NCI-H2029 treated with DMSO at 0.1 percent for 48 hours (cell line): ENCODE measurements around the gene NMS.
"Not testable (repeated sequence)": the region's sequence is repeated elsewhere in the genome, so short reads cannot be mapped to it uniquely, and the experiment has no call there.

ENCODE experiments used
- DNase-seq: peaks from one replicate; lab custom pipeline; 2025; lab: John Stamatoyannopoulos, UW

NMS gene, protein sequence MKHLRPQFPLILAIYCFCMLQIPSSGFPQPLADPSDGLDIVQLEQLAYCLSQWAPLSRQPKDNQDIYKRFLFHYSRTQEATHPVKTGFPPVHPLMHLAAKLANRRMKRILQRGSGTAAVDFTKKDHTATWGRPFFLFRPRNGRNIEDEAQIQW

DNA sequence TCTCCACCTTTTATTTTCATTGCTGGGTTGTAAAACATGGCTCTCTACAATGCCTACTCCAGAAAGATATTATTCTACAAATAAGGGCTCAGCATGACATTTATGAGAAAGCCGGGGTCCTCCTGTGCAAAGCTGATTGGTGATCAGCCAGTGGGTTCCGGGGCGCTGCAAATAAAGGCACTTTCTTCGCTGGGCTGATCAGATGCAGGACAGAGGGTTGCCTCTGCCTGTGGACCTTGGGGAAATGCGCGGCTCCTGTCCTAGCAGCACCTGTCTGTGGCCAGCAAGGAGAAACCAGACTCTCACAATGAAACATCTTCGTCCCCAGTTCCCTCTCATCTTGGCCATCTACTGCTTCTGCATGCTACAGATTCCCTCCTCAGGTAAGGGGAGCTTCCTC, at the start of gene NMS:
Gene NMS, plus strand, starts transcription at position 301 of the 400 bp plus-strand sequence. Its CDS starts 7 bp downstream, at position 308.
- DNase-seq = no peak

DNA sequence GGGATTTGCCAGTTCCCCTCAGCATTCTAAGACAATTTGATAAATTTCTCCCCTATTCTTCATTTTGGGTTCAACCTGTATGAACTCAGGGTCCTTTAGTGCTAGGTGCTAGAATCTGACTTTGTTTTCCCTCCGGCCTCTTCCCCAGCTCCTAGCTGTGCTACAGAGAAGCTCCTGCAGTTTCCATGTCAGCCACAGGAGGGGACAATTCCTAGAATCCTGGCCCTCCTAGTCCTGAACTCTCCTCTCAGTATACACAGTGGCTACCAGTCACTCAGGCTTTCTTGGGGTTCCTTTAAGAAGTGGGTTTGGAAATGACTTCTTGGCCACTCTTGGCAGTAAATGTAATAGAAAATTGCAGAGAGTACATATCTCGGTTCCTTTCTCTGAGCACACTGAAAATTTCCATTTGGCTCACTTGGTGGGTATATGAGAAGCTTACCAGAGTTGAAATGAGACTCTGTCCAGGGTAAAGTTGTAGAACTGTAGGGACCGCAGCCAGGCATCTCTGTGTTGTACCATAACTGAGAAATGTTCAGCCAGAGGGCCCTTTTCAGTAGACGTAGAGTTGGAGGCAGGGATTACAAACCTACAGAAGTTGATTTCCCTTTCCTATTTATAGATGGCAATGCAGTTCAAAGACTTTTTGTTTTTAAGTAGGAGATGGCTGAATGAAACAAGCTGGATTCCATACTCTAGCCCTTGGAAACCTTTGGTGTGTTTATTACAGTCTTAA, 47.8 kb upstream of the NMS start:
- no peak for DNase-seq

DNA sequence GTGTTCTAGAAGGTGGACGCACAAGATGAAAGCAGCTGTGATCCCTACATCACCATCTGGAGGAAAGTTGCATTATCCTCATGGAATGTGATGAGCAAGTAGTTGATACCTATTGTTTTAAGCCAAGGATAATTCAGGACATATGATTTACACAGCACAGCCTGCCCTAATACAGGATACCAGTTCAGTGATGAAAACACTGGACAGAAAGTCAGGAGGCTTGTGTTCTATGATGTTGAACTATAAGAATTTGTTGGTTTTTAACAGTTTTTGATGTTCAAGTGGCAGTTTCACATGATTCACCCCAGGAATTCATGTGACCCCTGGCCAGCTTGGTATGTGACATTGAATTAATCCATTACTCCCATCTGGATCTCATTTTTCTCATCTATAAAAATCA, 46.7 kb upstream of the NMS start:
- no peak for DNase-seq

DNA sequence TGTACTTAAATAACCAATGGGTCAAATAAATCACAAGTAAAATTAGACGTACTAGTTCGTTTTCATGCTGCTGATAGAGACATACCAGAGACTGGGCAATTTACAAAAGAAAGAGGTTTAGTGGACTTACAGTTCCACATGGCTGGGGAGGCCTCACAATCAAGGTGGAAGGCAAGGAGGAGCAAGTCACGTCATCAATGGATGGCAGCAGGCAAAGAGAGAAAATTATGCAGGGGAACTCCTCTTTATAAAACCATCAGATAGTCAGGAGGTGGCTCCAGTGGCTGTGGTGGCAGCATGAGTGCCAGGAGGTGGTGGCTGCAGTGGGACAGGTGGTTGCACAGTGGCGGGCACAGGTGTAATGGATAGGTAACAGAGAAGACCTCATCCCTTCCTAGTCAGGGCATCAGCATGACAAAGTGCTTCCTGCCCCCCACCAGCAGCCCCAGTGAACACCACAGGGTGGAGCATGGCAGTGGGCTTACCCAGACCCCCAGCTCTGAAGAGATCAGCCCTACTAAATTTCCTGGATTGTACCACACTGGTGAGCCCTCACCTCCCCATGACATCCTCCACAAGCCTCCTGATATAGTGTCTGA, 45.9 kb upstream of the NMS start:
- DNase-seq = no peak

DNA sequence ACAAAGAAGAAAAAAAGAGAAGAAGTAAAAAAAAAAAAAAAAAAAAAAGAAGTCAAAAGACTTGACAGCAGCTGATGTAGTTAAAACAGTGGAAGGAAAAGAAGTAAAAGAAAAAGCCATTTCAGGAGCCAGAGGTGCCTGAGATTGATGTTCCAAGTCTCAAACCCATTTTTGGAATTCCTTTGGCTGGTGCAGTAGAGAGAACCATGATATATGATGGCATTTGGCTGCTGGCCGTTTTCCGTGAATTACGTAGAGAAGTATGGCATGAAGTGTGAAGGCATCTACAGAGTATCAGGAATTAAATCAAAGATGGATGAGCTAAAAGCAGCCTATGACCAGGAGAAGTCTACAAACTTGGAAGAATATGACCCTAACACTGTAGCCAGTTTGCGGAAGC, 45.2 kb upstream of the NMS start:
- no peak for DNase-seq

DNA sequence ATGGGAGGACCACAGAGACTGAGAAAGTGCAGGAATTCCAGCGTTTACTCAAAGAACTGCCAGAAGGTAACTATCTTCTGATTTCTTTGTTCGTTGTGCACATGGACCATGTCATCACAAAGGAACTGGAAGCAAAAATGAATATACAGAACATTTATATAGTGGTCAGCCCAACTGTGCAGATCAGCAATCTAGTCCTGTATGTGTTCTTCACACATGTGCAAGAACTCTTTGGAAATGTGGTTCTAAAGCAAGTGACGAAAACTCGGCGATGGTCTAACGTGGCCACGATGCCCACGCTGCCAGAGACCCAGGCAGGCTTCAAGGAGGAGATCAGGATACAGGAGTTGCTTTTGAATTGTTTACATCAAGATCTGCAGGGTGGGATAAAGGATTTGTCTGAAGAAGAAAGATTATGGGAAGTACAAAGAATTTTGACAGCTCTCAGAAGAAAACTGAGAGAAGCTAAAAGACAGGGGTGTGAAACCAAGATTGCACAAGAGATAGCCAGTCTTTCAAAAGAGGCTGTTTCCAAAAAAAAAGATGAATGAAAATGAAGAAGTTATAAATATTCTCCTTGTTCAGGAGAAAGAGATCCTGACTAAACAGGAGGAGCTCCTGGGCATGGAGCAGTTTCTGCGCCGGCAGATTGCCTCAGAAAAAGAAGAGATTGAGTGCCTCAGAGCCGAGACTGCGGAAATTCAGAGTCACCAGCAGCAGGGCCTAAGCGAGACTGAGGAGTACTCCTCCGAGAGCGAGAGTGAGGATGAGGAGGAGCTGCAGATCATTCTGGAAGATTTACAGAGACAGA, 44.5 kb upstream of the NMS start:
- no peak for DNase-seq

DNA sequence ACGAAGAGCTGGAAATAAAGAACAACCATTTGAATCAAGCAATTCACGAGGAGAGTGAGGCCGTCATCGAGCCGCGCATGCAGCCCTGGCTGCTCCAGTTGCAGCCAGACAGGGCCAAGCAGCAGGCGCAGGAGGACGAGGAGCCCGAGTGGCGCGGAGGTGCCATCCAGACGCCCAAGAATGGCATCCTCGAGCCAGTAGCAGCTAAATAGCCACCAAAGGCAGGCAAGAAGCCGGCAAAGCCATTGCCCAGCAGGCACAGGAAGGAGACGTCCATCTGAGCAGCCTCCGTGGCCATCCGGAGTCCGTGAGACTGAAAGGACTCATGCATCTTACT, 43.9 kb upstream of the NMS start:
- DNase-seq = no peak

DNA sequence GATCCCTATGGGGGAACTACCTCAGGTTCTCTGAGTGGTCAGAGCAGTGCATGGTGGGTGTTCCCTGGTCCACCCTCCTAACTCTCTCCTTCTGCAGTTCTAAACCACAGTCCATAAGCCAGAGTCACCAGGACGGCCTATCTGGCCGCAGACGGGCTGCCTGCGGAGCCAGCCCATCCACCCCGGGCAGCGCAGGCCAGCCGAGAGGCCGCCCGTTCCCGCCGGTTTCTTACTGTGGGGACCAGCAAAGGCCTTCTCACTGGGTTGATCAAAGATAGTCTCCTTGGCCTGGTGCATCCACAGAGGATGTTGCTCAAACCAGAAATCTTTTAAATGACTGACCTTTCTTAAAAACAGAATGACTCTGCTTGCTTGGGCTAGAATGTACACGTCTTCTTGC, 43.2 kb upstream of the NMS start:
- DNase-seq = no peak

DNA sequence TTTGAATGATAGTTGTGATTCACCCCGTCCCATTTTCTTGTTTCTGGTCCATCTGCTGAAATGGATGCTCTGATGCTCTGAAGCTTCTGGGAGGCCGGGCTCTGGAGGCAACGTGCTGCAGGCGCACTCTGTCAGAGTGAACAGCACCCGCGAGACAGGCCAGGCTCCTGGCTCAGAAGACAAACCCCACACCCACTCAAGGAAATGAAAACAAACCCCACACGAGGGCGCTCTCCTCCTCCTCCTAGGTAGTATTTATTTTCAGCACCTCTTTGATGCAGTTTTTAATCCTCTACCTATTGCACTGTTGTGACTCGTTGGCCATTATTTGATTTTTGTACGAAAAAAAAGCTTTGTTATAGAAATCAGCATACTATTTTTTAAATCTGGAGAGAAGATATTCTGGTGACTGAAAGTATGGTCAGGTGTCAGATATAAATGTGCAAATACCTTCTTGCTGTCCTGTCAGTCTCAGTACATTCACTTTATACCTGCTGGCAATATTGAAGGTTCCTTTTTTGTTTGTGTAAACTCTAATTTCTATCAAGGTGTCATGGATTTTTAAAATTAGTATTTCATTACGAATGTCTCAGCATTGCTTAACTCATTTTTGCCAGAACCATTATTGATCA, 42.5 kb upstream of the NMS start:
- peak; percentile 39 for DNase-seq

DNA sequence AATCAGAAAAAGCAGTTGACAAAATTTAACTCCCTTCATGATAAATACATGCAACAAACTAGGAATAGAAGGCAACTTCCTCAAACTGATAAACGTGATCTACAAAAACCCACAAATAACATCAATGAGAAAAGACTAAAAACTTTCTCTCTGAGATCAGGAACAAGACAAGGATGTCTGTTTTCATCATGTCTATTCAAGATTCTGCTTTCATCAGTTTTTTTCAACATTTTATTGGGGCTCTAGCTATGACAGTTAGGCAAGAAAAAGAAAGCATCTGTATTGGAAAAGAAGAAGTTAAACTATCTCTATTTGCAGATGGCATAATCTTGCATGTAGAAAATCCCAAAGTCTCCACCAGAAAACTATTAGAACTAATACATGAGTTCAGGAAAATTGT, 40.6 kb upstream of the NMS start:
- DNase-seq = no peak

DNA sequence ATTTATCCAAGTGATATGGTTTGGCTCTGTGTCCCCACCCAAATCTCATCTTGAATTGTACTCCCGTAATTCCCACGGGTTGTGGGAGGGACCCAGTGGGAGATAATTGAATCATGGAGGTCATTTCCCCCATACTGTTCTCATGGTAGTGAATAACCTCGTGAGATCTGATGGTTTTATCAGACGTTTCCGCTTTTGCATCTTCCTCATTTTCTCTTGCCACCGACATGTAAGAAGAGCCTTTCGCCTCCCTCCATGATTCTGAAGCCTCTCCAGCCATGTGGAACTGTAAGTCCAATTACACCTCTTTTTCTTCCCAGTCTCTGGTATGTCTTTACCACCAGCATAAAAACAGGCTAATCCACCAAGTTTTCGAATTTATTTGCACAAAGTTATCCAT, 32.5 kb upstream of the NMS start:
- no peak for DNase-seq

DNA sequence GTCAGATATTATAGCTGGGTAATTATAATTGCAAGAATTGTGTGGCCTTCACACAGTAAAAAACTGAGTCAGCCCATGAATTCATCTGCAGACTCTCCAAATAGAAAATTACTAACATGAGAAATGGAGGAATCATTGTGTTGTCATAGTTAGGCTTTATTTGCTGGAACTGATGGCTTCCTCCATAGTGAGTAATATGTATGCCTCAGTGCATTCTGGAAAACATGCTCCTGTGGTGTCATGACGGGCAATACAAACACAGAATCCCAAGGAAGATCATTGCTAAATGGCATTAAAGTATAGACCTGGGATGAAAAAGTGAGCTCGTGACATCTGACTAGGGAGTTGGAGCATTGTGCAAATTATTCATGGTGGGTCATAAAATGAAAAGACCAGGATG, 23.6 kb upstream of the NMS start:
- no peak for DNase-seq

DNA sequence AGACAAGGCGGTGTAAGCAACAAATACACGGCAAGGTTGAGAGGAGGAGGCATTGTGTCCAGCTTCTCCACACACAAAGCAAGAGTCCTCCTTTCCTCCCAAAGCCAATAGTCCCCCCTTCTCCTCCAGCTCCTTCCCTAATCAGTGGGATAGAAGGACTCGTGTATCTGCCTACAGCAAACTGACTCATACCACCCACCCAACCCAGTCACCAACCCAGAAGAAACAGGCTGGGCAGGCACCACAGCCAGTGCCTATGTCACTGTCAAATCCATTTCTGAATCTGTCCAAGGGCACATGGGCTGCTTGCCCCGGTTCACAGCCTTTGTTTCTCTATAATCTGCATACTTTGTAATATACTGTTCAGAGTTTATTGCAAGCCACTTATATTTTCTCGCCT, 19.2 kb upstream of the NMS start:
- no peak for DNase-seq

DNA sequence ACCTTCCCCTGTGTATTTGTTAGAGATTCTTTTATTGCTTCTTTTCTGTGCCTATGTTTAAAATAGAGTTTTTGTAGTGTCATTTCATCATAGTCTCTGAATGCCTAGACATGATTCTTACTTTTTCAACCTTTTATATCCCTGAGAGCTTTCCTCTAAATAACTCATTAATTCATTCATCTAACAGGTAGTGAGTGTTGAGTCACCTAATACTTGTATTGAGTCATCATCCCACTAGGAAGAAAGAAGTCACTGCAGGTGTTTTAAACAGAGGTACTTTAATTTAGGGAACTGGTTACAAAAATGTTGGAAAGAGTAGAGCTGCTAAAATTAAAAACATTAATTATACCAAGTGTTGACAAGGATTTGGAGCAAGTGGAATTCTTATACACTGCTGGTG, 18.5 kb upstream of the NMS start:
- no peak for DNase-seq

DNA sequence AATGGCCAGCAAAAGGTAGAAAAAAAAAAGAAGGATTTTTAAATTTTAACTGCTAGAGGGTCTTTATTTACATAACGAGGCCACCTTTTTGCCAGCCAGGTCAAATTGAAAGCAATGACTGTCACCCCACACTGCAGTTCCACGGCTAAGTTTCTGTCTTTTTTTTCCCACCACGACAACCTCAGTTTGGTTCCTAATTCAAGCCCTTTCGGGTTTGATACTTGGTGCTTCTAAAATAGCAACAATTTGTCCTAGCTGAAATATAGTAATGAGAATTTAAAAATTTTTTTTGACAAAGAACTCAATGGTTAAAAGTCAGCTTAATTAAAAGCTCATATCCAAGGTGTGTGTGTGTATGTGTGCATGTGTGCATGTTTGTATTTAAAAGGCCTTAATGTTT, 16.4 kb upstream of the NMS start:
- no peak for DNase-seq

DNA sequence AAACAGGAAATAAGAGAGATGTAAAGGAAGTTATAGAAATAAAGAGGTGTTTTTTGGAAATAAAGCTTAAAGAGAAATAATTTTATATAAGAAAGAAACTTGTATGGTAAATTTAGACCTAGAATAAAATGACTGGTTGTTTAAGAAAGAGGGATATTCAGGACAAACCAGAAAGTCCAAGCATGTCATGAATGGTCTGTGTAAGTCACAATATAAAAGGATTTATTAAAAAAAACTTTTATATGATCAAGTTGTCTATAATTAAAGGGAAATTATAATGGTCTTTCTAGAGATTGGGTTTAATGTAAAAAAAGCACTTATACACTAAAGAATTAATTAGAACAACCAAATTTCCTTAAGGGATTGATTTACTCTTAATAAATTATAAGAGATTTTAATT, 13.9 kb upstream of the NMS start:
- not testable (repeated sequence) for DNase-seq

DNA sequence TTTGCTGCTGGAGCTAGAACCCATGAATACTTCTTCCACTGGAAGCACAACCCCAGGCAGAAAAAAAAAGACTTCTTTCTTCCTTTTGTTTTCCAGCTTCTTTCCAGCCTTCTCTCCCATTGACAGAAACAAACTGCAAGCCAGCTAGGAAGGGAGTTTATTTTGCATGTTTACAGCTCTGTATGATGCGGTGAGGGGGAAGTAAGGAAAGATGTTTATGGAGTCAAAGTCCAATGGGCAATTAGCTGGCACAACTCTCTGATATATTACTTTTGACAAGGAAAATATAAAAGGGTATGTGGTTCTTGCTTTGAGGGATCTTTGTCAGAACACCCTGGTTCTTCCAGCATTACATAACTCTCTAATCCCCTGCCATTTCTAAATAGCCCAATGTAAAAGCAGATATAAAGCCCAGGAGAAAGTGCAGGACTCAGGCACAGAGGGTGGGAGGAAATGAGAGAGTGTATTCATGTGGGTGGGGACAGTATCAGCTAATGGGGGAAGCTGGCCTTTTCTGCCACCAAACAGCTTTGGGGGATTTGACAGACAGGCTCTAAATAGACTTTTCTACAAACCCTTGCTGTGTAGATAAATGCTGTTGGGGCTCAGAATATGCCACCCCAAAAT, 9.3 kb upstream of the NMS start:
- DNase-seq = no peak

DNA sequence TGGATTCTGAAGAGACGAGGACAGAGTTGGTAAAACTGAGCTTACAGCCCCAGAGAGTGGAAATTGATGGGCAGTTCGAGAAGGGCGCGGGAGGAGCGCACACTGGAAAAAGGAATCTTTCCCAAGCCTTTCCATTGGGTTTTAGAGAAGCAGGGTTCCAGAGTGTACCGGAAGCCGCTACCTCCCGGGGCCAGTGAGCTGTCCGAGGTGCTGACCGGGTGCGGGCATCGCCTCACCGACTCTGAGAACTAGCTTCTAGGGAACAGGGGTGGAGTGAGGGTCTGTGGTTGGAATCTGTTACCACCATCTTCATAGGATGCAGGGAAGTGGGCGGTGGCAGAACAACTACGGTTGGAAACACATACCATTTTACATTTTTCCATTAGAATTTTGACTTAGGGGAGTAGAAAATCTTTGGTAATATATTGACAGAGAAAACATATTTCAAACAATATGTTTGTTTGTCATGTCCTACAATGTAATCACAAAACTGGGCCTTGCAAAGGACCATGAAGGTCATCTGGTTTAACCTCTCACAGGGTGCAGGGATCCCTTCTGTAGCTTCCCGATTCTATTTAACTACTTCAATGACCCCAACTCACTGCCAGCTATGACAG, 724 bp downstream of the NMS start:
- DNase-seq = no peak

DNA sequence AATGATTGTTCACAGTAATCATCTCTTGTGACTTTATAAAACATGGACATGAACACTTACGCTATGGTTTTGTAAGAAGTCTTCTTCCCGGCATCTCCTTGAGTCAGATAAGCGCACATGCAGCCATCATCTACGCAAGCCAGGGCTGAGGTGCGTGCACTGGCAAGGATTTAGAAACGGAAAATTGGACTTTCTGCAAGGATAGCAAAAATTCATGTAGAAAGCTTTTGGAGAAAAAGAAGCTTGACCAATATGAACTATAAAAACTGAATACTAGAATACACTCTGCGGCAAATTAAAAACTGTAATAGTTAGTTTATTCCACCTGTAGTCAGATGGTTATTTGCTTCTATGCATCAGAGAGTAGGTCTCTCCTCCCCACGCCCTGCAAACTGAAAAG, 6.3 kb downstream of the NMS start:
- DNase-seq = no peak

DNA sequence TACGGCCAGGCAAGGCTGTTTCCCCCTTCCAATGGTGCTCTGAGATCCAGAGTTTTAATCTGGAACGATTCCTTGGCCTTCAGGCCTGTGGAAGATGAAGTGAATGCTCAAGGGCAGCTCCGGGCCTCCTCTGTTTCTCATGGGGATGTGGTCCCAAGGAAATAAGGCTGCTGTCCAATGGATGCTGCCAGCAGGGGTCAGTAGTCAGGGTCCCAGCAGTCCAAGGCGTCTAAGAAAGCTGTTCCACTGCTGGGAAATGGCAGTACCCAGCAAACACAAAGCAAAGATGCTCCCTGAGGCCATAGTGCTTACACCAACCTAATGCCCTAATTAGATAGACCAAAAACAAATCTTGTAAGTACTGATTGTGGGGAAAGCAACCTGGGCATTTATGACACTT, 12.5 kb downstream of the NMS start:
- no peak for DNase-seq

DNA sequence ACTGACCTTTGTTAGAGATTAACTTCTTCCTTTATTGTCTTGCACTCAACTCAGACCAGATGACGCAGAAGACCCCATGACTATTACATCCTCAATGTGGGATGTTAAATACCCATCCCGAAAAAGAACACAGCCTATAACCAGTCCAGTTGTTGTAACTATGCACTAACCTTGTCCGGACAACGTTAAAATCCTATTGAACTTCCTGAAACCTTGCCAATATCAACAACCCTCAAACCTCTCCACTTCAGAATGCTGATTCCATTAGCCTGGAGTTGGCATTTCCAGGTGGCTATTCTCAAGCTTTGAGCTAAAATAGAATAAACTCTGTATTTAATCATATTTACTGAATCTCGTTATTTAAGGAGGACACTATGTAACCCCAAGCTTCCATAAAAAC, 13.6 kb downstream of the NMS start:
- DNase-seq = peak; percentile 4

DNA sequence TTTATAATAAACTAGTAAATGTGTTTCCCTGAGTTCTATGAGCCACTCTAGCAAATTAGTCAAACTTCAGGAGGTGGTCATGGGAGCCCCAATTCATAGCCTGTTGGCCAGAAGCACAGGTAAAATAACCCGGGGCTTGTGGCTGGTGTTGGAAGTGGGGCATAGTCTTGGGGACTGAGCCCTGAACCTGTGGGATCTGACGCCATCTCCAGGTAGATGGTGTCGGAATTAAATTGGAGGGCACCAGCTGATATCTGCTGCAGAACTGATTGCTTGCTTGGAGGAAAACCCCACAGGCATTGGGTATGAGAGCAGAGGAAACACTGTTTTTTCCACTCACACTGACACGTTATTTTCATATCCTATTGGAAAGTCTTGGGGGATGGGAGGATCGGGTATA, 14.1 kb downstream of the NMS start:
- DNase-seq = no peak
